Measurements from ENCODE around the gene SLC43A1. TPM values are rescaled to one million over a fixed set of nuclear protein-coding genes. Genes with fewer than 3 reads are reported as not detected.

Gene SLC43A1
- total RNA-seq, 4 donors from 2014 or later = 1.8 to 11.4 (median 4.1) TPM

- no peak overlapping the region for H3K27ac ChIP-seq
- intact Hi-C loops (cut with DNase I) = no loop called here
- no peak for DNase-seq
- H3K36me3 ChIP-seq = no peaks in the 10 kb centered on the region
- no peak for TF ChIP-seq CTCF (IDR thresholded peaks at IDR 0.05)
- no peak for TF ChIP-seq POLR2A (IDR thresholded peaks at IDR 0.05)
- H3K9me3 ChIP-seq = no peaks in the 10 kb centered on the region
- no peaks in the 10 kb centered on the region for H3K27me3 ChIP-seq
- WGBS, 2 donors = 67 to 76% methylated on average over 9 of the region's 9 CpGs
- H3K4me1 ChIP-seq = no peaks in the 10 kb centered on the region
- H3K4me3 ChIP-seq = no peak overlapping the region
These were observed 71.0 kb downstream of the SLC43A1 start for GRCh38 chr11:57444362-57445121.

- WGBS, 2 donors = 86 to 88% methylated on average over 3 to 4 of the region's 4 CpGs
- Histone ChIP-seq H3K9me3 (no peaks in the 10 kb centered on the region), H3K4me1 (peaks cover 0 to 8% (median under 1%) of the 10 kb centered on the region in 3 donors), H3K27ac (no peak overlapping the region), H3K36me3 (no peaks in the 10 kb centered on the region), H3K4me3 (no peak overlapping the region), H3K27me3 (no peaks in the 10 kb centered on the region)
- DNase-seq = no peak
- TF ChIP-seq CTCF (IDR thresholded peaks at IDR 0.05) = no peak
- intact Hi-C loops (cut with DNase I) = no loop called here
These were observed 74.6 kb downstream of the SLC43A1 start for GRCh38 chr11:57440744-57441414.

GRCh38 chr11:57439786-57440185 is 75.7 kb downstream of the SLC43A1 start:
- Histone ChIP-seq H3K4me1 (peaks cover 7 to 19% (median 11%) of the 10 kb centered on the region in 3 donors), H3K36me3 (no peaks in the 10 kb centered on the region), H3K27ac (no peak overlapping the region), H3K9me3 (no peaks in the 10 kb centered on the region), H3K27me3 (no peaks in the 10 kb centered on the region), H3K4me3 (no peak overlapping the region)
- DNase-seq = no peak
- WGBS, 2 donors = 62 to 65% methylated on average over 3 of the region's 6 CpGs
- intact Hi-C loops (cut with DNase I) = no loop called here
- no peak for TF ChIP-seq CTCF (IDR thresholded peaks at IDR 0.05)
- no peak for TF ChIP-seq POLR2A (IDR thresholded peaks at IDR 0.05)

- H3K27me3 ChIP-seq = no peaks in the 10 kb centered on the region
- peaks cover 10 to 31% (median 19%) of the 10 kb centered on the region in 3 donors for H3K4me1 ChIP-seq
- no peaks in the 10 kb centered on the region for H3K9me3 ChIP-seq
- no peak for DNase-seq
- 89 to 91% methylated on average over 9 to 12 of the region's 12 CpGs for WGBS, 2 donors
- TF ChIP-seq CTCF (IDR thresholded peaks at IDR 0.05) (no peak), POLR2A (IDR thresholded peaks at IDR 0.05) (no peak)
- H3K4me3 ChIP-seq = no peak overlapping the region
- intact Hi-C loops (cut with DNase I) = no loop called here
- no peak overlapping the region for H3K27ac ChIP-seq
- H3K36me3 ChIP-seq = no peaks in the 10 kb centered on the region
These were observed 76.9 kb downstream of the SLC43A1 start for GRCh38 chr11:57438345-57439285.

All from esophagus squamous epithelium (tissue), 5 donors.